C1 segment of cervical spinal cord (tissue), 14 donors: ENCODE measurements around the gene DHX8.
A peak's percentile ranks its signal among the peaks of the same experiment; 100 is the strongest.
"Not testable (repeated sequence)": the region's sequence is repeated elsewhere in the genome, so short reads cannot be mapped to it uniquely, and the experiment has no call there.

ENCODE experiments used
- DNase-seq, 14 donors: peaks; one replicate each; lab custom pipeline; 2025; lab: John Stamatoyannopoulos, UW

DHX8 gene

GRCh38 chr17:43461185-43461584, 22.6 kb upstream of the DHX8 start:
- no peak for DNase-seq

GRCh38 chr17:43462569-43462968, 21.2 kb upstream of the DHX8 start:
- DNase-seq, result not testable (repeated sequence)

- DNase-seq, result no peak
These were observed 20.5 kb upstream of the DHX8 start for GRCh38 chr17:43463241-43463640.

GRCh38 chr17:43464046-43464445, 19.7 kb upstream of the DHX8 start:
- no peak for DNase-seq

GRCh38 chr17:43465049-43465448, 18.7 kb upstream of the DHX8 start:
- no peak for DNase-seq

- peak in 1 of 14 donors; percentile 23 for DNase-seq
These were observed 15.7 kb upstream of the DHX8 start for GRCh38 chr17:43467981-43468581.

GRCh38 chr17:43468691-43469139, 15.1 kb upstream of the DHX8 start:
- no peak for DNase-seq

GRCh38 chr17:43469145-43469544, 14.6 kb upstream of the DHX8 start:
- no peak for DNase-seq

- DNase-seq, result no peak
These were observed 12.1 kb upstream of the DHX8 start for GRCh38 chr17:43471585-43472160.

- DNase-seq, result no peak
These were observed 8.2 kb upstream of the DHX8 start for GRCh38 chr17:43475494-43476089.

- not testable (repeated sequence) for DNase-seq
These were observed 7.5 kb upstream of the DHX8 start for GRCh38 chr17:43476306-43476705.

GRCh38 chr17:43477832-43478634, 5.7 kb upstream of the DHX8 start:
- DNase-seq, result no peak

GRCh38 chr17:43479948-43480347, 3.8 kb upstream of the DHX8 start:
- DNase-seq, result no peak

- no peak for DNase-seq
These were observed 1.4 kb upstream of the DHX8 start for GRCh38 chr17:43482103-43483012.

- DNase-seq, result no peak
These were observed 6.8 kb downstream of the DHX8 start for GRCh38 chr17:43490621-43491020.

- not testable (repeated sequence) for DNase-seq
These were observed 25.7 kb downstream of the DHX8 start for GRCh38 chr17:43509440-43509839.

- DNase-seq, result not testable (repeated sequence)
These were observed 27.4 kb downstream of the DHX8 start for GRCh38 chr17:43511199-43511598.

- DNase-seq, result no peak
These were observed 31.9 kb downstream of the DHX8 start for GRCh38 chr17:43515656-43516055.

GRCh38 chr17:43517161-43517560, 33.4 kb downstream of the DHX8 start:
- no peak for DNase-seq

GRCh38 chr17:43517615-43518386, 34.0 kb downstream of the DHX8 start:
- peak in 3 of 14 donors; percentile 9 to 66 (median 40) for DNase-seq
